Right atrium auricular region (tissue), 2 donors: ENCODE results near the gene KIF1B. TPM values are rescaled to one million over a fixed set of nuclear protein-coding genes. Genes with fewer than 3 reads are reported as not detected.
A peak's percentile ranks its signal among the peaks of the same experiment; 100 is the strongest.
"Not testable (repeated sequence)": the region's sequence is repeated elsewhere in the genome, so short reads cannot be mapped to it uniquely, and the experiment has no call there.

Experiments
- DNase-seq: peaks from one replicate; pipeline ENCODE4 v3.0.0-alpha.2; 2019; ENCODE audit warnings: low spot score
- H3K27ac ChIP-seq, 2 donors: fragments of 200-600 bp; sonication (generic); 1 replicate in 1 of 2; 2 replicates in 1 of 2; pipeline ENCODE4 v1.5.1; 2016 to 2019
- H3K27me3 ChIP-seq, 2 donors: fragments of 200-600 bp; sonication (generic); one replicate each; pipeline versions ENCODE4 v1.5.1 to v1.6.0; 2017 to 2019
- H3K36me3 ChIP-seq: fragments of 200-600 bp; sonication (generic); one replicate; pipeline ENCODE4 v1.5.1; 2016
- H3K4me1 ChIP-seq, 2 donors: fragments of 200-600 bp; sonication (generic); one replicate each; pipeline versions ENCODE4 v1.5.1 to v1.6.0; 2017 to 2019
- H3K4me3 ChIP-seq, 2 donors: fragments of 200-600 bp; sonication (generic); 1 replicate in 1 of 2; 2 replicates in 1 of 2; pipeline ENCODE4 v1.5.1; 2017 to 2019; ENCODE audit warnings: mild to moderate bottlenecking in 1 of 2, moderate library complexity in 1 of 2
- H3K9me3 ChIP-seq, 2 donors: fragments of 200-600 bp; sonication (generic); one replicate each; pipeline ENCODE4 v1.5.1; 2019
- CTCF ChIP-seq, 2 donors: fragments of 200-600 bp; sonication (generic); IDR thresholded peaks; one replicate each; pipeline ENCODE4 v1.5.1; 2019; ENCODE audit warnings: antibody characterized with exemption in 2 of 2
- total RNA-seq, 2 donors: library from RNA; depleted of rRNA; stranded (reverse); fragments of >200 nt; gene quantifications; one replicate each; pipeline ENCODE4 v1.1.0, GENCODE V29; 2016

KIF1B gene
- total RNA-seq, 2 donors from 2014 or later, result 55.7 to 63.9 TPM

GRCh38 chr1:10374442-10374860 lies 164.1 kb downstream of the KIF1B start:
- no peaks in the 10 kb centered on the region for H3K9me3 ChIP-seq
- peaks cover 32% of the 10 kb centered on the region for H3K36me3 ChIP-seq

GRCh38 chr1:10377365-10378029 lies 167.1 kb downstream of the KIF1B start:
- peaks cover 0 to 11% of the 10 kb centered on the region in 2 donors for H3K4me1 ChIP-seq
- DNase-seq, result peak; percentile 87
- peak overlapping the region; percentile 54 to 58 for H3K27ac ChIP-seq
- not testable (repeated sequence) for H3K9me3 ChIP-seq, H3K27me3 ChIP-seq, H3K4me3 ChIP-seq
- TF ChIP-seq CTCF (IDR thresholded peaks at IDR 0.05), result peak; percentile 58 to 85
- H3K36me3 ChIP-seq, result peaks cover 18% of the 10 kb centered on the region

More at GRCh38 chr1:10374442-10374860, 164.1 kb downstream of the KIF1B start:
- no peak overlapping the region for H3K4me3 ChIP-seq
- no peak overlapping the region for H3K27ac ChIP-seq
- peaks cover 0 to 11% of the 10 kb centered on the region in 2 donors for H3K4me1 ChIP-seq
- no peak for TF ChIP-seq CTCF (IDR thresholded peaks at IDR 0.05)
- no peak for DNase-seq
- no peaks in the 10 kb centered on the region for H3K27me3 ChIP-seq

- no peak for TF ChIP-seq CTCF (IDR thresholded peaks at IDR 0.05)
- H3K27me3 ChIP-seq, result no peaks in the 10 kb centered on the region
- peaks cover 0 to 11% of the 10 kb centered on the region in 2 donors for H3K4me1 ChIP-seq
- no peak overlapping the region for H3K4me3 ChIP-seq
- no peak for DNase-seq
- peak overlapping the region; percentile 54 to 58 for H3K27ac ChIP-seq
- H3K9me3 ChIP-seq, result no peaks in the 10 kb centered on the region
- peaks cover 18% of the 10 kb centered on the region for H3K36me3 ChIP-seq
These were observed 167.9 kb downstream of the KIF1B start for GRCh38 chr1:10378081-10378841.

GRCh38 chr1:10379101-10379620 lies 168.8 kb downstream of the KIF1B start:
- DNase-seq, result no peak
- no peak overlapping the region for H3K4me3 ChIP-seq
- no peaks in the 10 kb centered on the region for H3K27me3 ChIP-seq
- H3K9me3 ChIP-seq, result no peaks in the 10 kb centered on the region
- no peak for TF ChIP-seq CTCF (IDR thresholded peaks at IDR 0.05)
- H3K4me1 ChIP-seq, result peaks cover 0 to 11% of the 10 kb centered on the region in 2 donors
- peaks cover 12% of the 10 kb centered on the region for H3K36me3 ChIP-seq
- no peak overlapping the region for H3K27ac ChIP-seq

GRCh38 chr1:10379676-10380075 lies 169.3 kb downstream of the KIF1B start:
- DNase-seq, result no peak
- Histone ChIP-seq H3K9me3 (no peaks in the 10 kb centered on the region), H3K36me3 (peaks cover 8% of the 10 kb centered on the region), H3K4me3 (no peak overlapping the region), H3K27ac (no peak overlapping the region), H3K27me3 (no peaks in the 10 kb centered on the region), H3K4me1 (peaks cover 0 to 11% of the 10 kb centered on the region in 2 donors)
- no peak for TF ChIP-seq CTCF (IDR thresholded peaks at IDR 0.05)
